Uterus (tissue), 2 donors: ENCODE data around the gene SPTBN5.

Source experiments
- CTCF ChIP-seq, 4 experiments: fragments of 200-600 bp in 2 of 4; fragments of 450-650 bp in 2 of 4; sonication (generic) in 2 of 4; IDR thresholded peaks; one replicate each; pipeline ENCODE4 v1.5.1; 2016 to 2019; ENCODE audit warnings: antibody characterized with exemption in 4 of 4, mild to moderate bottlenecking in 2 of 4, moderate library complexity in 1 of 4
- POLR2A ChIP-seq, 2 donors: fragments of 450-650 bp; IDR thresholded peaks; one replicate each; pipeline ENCODE4 v1.6.1; 2016; ENCODE audit warnings: antibody characterized with exemption in 2 of 2, mild to moderate bottlenecking in 1 of 2, moderate library complexity in 1 of 2

GRCh38 chr15:41851755-41852370, 42.0 kb downstream of the SPTBN5 start:
- TF ChIP-seq CTCF (IDR thresholded peaks at IDR 0.05) = no peak
- TF ChIP-seq POLR2A (IDR thresholded peaks at IDR 0.05) = no peak
